NT2/D1 (cell line): ENCODE measurements around the gene ZNF275.

Source experiments
- DNase-seq: peaks from one replicate; pipeline ENCODE4 v3.0.0-alpha.2; 2011; ENCODE audit warnings: low read depth, low spot score
- H3K27me3 ChIP-seq: 2 replicates; pipeline ENCODE4 v1.6.0; 2011; ENCODE audit warnings: mild to moderate bottlenecking; ENCODE audit not compliant: insufficient read length, insufficient read depth
- H3K36me3 ChIP-seq: 2 replicates; pipeline ENCODE4 v1.6.1; 2011; ENCODE audit warnings: mild to moderate bottlenecking, low read length, mixed read lengths; ENCODE audit not compliant: insufficient read depth, insufficient read length
- H3K4me1 ChIP-seq: 2 replicates; pipeline ENCODE4 v1.5.1; 2011; ENCODE audit not compliant: insufficient read depth, insufficient read length
- H3K4me3 ChIP-seq: 2 replicates; pipeline ENCODE4 v1.5.1; 2011; ENCODE audit warnings: low read depth; ENCODE audit not compliant: insufficient read length
- H3K9ac ChIP-seq: 2 replicates; pipeline ENCODE4 v1.6.0; 2011; ENCODE audit warnings: low read depth; ENCODE audit not compliant: insufficient read length
- H3K9me3 ChIP-seq: 2 replicates; pipeline ENCODE4 v1.5.1; 2011; ENCODE audit warnings: mild to moderate bottlenecking, low read length; ENCODE audit not compliant: insufficient read depth
- SUZ12 ChIP-seq: IDR thresholded peaks from 2 replicates; pipeline ENCODE4 v1.6.1; 2011; ENCODE audit not compliant: insufficient read length, insufficient read depth; ENCODE audit errors: extremely low read depth
- YY1 ChIP-seq: IDR thresholded peaks from 2 replicates; pipeline ENCODE4 v1.6.1; 2011; ENCODE audit not compliant: insufficient read length, insufficient read depth
- ZNF274 ChIP-seq: IDR thresholded peaks from 2 replicates; pipeline ENCODE4 v1.6.1; 2011; ENCODE audit warnings: mild to moderate bottlenecking, low read depth, low read length

Gene ZNF275

DNA sequence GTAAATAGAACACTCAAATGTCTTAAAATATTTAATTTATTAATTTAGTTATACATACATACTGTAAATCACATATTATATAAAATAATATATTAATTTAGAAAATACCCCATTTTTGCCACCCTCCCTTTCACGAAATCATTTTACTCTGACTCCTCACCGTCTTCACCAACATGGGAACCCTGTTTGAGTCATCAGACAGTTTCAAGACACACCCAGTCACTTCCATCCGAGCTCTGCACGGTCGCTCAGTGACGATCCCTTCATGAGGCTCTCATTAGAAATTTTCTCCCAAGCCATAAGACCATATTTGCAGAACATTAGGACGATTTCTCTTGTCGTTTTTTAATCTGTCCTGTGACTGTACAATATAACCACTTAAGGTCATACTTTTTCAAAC lies 14.5 kb downstream of the ZNF275 start:
- no peak overlapping the region for H3K4me3 ChIP-seq
- no peak for TF ChIP-seq SUZ12
- no peak for DNase-seq
- no peak overlapping the region for H3K9ac ChIP-seq
- no peaks in the 10 kb centered on the region for H3K9me3 ChIP-seq
- no peaks in the 10 kb centered on the region for H3K27me3 ChIP-seq
- H3K36me3 ChIP-seq = peaks cover 48% of the 10 kb centered on the region
- H3K4me1 ChIP-seq = no peaks in the 10 kb centered on the region

DNA sequence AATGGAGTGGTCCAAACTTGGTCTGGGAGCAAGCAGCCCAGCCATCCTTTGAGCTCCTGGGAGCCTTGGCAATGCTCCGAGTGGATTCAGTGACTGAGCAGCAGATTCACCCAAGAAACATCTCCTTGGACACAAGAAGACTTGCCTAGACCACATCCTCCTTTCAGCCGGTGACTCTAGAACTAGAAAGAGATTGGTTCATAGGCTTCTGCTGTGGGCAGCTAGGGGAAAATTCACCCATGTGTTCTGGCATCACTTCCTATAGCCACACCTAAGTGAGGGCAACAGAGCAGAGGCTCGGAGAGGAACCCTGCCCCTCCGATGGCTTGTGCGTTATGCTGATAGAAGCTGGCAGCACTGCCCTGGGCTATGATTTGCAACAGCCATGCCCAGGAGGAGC lies 16.0 kb downstream of the ZNF275 start:
- TF ChIP-seq SUZ12 (no peak), YY1 (no peak), ZNF274 (no peak)
- Histone ChIP-seq H3K4me3 (no peak overlapping the region), H3K9me3 (no peaks in the 10 kb centered on the region), H3K36me3 (peaks cover 38% of the 10 kb centered on the region), H3K4me1 (no peaks in the 10 kb centered on the region), H3K27me3 (no peaks in the 10 kb centered on the region), H3K9ac (no peak overlapping the region)
- DNase-seq = no peak

DNA sequence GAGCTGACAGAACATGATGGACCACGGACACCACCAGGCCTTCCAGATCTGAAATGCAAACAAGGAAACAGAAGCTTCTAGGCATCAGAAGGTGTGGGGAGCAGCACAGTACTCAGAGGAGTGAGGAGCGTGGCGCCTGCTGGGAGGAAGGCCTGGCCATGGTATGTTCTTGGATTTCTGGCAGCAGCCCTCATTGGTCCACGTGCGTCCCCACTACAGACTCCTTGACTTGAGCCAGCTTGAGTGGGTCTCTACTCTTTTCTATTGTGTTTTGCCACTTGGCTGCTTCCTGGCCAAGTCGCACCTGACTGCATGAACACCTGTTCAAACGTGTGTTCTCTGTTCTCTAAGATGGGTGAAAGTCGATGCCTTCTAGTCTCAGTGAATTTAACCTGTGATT lies 18.0 kb downstream of the ZNF275 start:
- Histone ChIP-seq H3K36me3 (peaks cover 27% of the 10 kb centered on the region), H3K9ac (no peak overlapping the region), H3K9me3 (no peaks in the 10 kb centered on the region; the same call in 1 of the 2 replicates), H3K4me3 (no peak overlapping the region), H3K27me3 (no peaks in the 10 kb centered on the region), H3K4me1 (no peaks in the 10 kb centered on the region)
- no peak for TF ChIP-seq SUZ12
- no peak for TF ChIP-seq ZNF274
- no peak for TF ChIP-seq YY1
- no peak for DNase-seq

DNA sequence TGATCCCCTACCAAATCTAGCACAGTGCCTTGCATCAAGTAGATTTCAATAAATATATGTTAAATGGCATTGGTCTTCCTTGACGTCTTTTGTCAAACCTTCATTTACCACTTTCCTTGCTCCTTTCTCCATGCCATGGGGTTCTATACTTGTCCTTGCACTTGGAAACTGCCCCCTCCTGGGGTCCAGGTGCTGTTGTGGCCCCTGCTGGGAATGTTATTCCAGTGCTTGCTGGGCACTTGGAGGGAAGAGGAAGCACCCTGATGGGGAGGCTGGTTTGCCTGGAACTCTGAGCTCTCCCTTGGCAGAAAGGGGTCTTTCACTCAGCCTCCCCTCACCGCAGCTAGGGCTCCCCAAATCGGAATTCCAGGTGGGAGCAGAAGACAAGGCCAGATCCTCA lies 18.9 kb downstream of the ZNF275 start:
- H3K27me3 ChIP-seq = no peaks in the 10 kb centered on the region
- H3K36me3 ChIP-seq = peaks cover 20% of the 10 kb centered on the region
- H3K4me1 ChIP-seq = no peaks in the 10 kb centered on the region
- no peak overlapping the region for H3K9ac ChIP-seq
- no peak overlapping the region for H3K4me3 ChIP-seq
- no peak for DNase-seq
- no peak for TF ChIP-seq SUZ12
- no peak for TF ChIP-seq YY1
- no peak for TF ChIP-seq ZNF274
- H3K9me3 ChIP-seq = peaks cover under 1% of the 10 kb centered on the region; the same call in 1 of the 2 replicates

DNA sequence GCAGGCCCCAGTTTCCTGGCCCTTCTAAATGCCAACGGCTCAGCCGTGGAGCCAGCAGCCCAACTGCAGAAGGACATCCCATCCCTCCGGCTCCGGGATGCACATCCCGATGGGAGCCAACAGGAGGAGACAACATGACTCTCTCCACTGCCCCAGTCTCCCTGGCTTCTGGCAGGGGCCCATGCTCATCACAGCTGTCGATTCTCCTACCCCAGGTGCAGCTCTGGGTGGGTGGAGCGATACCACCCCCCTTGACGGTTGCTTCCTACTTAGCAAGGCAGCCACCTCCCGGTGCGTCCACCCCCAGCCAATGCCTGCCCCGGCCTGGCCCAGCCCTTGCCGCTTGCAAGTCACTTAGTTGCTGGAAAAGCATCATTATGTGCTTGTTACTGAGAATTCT lies 19.5 kb downstream of the ZNF275 start:
- TF ChIP-seq YY1 (no peak), SUZ12 (no peak), ZNF274 (no peak)
- DNase-seq = no peak
- Histone ChIP-seq H3K27me3 (no peaks in the 10 kb centered on the region), H3K9me3 (peaks cover 7% of the 10 kb centered on the region; the same call in 1 of the 2 replicates), H3K9ac (no peak overlapping the region), H3K36me3 (peaks cover 17% of the 10 kb centered on the region), H3K4me1 (no peaks in the 10 kb centered on the region), H3K4me3 (no peak overlapping the region)

DNA sequence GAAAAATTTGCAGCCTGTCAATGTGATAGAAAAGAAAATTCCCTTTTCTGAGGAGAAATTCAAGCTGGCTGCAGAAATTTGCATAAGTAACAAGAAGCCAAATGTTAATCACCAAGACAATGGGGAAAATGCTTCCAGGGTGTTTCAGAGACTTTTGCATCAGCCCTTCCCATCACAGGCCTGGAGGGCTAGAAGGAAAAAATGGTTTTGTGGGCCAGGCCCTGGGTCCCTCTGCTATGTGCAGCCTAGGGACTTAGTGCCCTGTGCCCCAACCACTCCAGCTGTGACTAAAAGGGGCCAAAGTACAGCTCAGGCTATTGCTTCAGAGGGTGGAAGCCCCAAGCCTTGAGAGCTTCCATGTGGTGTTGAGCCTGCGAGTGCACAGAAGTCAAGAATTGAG lies 23.9 kb downstream of the ZNF275 start:
- Histone ChIP-seq H3K9me3 (peaks cover 7% of the 10 kb centered on the region; the same call in 1 of the 2 replicates), H3K27me3 (no peaks in the 10 kb centered on the region), H3K36me3 (no peaks in the 10 kb centered on the region), H3K4me3 (no peak overlapping the region), H3K9ac (no peak overlapping the region), H3K4me1 (no peaks in the 10 kb centered on the region)
- no peak for TF ChIP-seq YY1
- TF ChIP-seq SUZ12 = no peak
- TF ChIP-seq ZNF274 = no peak
- no peak for DNase-seq

DNA sequence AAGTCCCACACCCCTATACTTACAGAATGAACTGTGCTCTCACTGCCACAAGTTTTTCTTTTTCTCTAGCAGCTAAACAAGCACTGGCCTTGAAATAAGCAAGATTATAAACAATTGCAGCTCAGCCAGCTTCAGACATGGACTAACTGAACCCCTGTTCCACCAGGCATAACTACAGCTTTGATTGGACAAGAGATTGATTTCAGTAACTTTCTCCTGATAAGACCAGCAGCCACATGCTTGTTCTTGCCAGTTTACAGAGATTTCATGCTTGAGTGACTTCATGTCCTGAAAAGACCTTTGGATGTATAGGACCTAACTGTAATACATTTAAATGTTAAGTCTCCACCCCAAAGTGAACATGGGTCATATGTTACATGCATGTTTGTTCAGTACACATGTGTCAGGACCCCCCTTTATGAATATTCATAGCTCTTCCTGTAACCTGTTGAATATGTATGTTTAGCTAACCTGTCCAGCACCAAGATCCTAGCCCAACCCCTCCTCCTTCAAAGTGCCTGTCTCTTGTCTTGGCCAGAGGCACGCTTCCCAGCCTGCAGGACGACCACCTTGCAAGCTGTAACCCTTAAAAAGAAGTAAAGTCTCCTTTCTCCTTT lies 27.9 kb downstream of the ZNF275 start:
- Histone ChIP-seq H3K9me3 (peaks cover 7% of the 10 kb centered on the region; the same call in 1 of the 2 replicates), H3K4me1 (no peaks in the 10 kb centered on the region), H3K4me3 (no peak overlapping the region), H3K36me3 (no peaks in the 10 kb centered on the region), H3K9ac (no peak overlapping the region), H3K27me3 (no peaks in the 10 kb centered on the region)
- DNase-seq = no peak
- no peak for TF ChIP-seq YY1
- TF ChIP-seq SUZ12 = no peak
- no peak for TF ChIP-seq ZNF274

DNA sequence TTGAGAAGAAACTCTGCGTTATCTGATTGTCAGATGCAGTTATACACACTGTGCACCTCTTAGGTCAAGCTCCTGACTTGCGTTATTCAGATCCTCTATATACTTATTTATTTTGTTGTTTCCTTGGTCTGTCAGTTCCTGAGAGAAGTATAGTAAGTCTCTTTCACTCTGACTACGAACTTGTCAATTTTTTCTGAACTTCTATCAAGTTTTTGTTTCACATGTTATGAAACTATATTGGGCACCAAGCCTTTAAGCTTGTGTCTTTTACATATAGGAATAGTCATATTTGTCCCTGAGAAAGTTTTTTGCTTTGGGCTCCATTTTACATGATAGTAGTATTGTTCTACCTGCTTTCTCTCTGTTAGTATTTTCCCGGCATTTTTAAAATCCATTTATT lies 31.7 kb downstream of the ZNF275 start:
- H3K4me3 ChIP-seq = no peak overlapping the region
- no peaks in the 10 kb centered on the region for H3K9me3 ChIP-seq
- no peaks in the 10 kb centered on the region for H3K36me3 ChIP-seq
- no peak overlapping the region for H3K9ac ChIP-seq
- DNase-seq = no peak
- H3K27me3 ChIP-seq = no peaks in the 10 kb centered on the region
- TF ChIP-seq ZNF274 = no peak
- no peak for TF ChIP-seq YY1
- no peak for TF ChIP-seq SUZ12
- H3K4me1 ChIP-seq = no peaks in the 10 kb centered on the region
